ENCODE measurements around the gene MYH9.
A peak's percentile ranks its signal among the peaks of the same experiment; 100 is the strongest.
"Not testable (repeated sequence)": the region's sequence is repeated elsewhere in the genome, so short reads cannot be mapped to it uniquely, and the experiment has no call there.

Gene MYH9

GRCh38 chr22:36261675-36262074, 126.1 kb downstream of the MYH9 start:
- H3K4me3 ChIP-seq (ENCODE audit: low read depth, low read length); H3K9me3 ChIP-seq (ENCODE audit: control insufficient read depth, insufficient read depth, low read depth, low read length); H3K27ac ChIP-seq (ENCODE audit: extremely low read depth, low read depth, low read length); H3K36me3 ChIP-seq (ENCODE audit: control insufficient read depth in 2 of 2, insufficient read depth in 1 of 2, low read length in 2 of 2); POLR2A ChIA-PET; H3K4me1 ChIP-seq (ENCODE audit: control insufficient read depth, insufficient read depth, low read length): not testable (repeated sequence)
- CTCF ChIA-PET, result interaction anchor here (0.6 to 1.2 kb wide), 6 partner anchors 9 to 197 kb away, joined by 3 to 5 read pairs (median 3); partner anchors contain the start of gene APOL1
- TF ChIP-seq, protein P1, sequence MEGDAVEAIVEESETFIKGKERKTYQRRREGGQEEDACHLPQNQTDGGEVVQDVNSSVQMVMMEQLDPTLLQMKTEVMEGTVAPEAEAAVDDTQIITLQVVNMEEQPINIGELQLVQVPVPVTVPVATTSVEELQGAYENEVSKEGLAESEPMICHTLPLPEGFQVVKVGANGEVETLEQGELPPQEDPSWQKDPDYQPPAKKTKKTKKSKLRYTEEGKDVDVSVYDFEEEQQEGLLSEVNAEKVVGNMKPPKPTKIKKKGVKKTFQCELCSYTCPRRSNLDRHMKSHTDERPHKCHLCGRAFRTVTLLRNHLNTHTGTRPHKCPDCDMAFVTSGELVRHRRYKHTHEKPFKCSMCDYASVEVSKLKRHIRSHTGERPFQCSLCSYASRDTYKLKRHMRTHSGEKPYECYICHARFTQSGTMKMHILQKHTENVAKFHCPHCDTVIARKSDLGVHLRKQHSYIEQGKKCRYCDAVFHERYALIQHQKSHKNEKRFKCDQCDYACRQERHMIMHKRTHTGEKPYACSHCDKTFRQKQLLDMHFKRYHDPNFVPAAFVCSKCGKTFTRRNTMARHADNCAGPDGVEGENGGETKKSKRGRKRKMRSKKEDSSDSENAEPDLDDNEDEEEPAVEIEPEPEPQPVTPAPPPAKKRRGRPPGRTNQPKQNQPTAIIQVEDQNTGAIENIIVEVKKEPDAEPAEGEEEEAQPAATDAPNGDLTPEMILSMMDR (tag by site-specific recombination; IDR thresholded peaks at IDR 0.05), result 0 out of 2 replicates have a peak, but pooled peaks have one; percentile 20

- TF ChIP-seq ZNF404 (tag by site-specific recombination; IDR thresholded peaks at IDR 0.05) (no peak), ZNF248 (tag by site-specific recombination; IDR thresholded peaks at IDR 0.05) (no peak), ZNF626 (tag by site-specific recombination; IDR thresholded peaks at IDR 0.05) (no peak), ZNF548 (tag by site-specific recombination; IDR thresholded peaks at IDR 0.05) (no peak), ZNF366 (tag by site-specific recombination; conservative IDR thresholded peaks at IDR 0.05) (no peak), ZNF585B (tag by site-specific recombination; IDR thresholded peaks at IDR 0.05) (no peak), OVOL3 (tag by site-specific recombination; IDR thresholded peaks at IDR 0.05) (no peak), RBAK (tag by site-specific recombination; IDR thresholded peaks at IDR 0.05) (no peak), GFI1B (tag by site-specific recombination; IDR thresholded peaks at IDR 0.05) (no peak), ZNF560 (tag by site-specific recombination; IDR thresholded peaks at IDR 0.05; ENCODE audit: borderline replicate concordance) (no peak), ZBTB21 (tag by site-specific recombination; IDR thresholded peaks at IDR 0.05) (no peak), ZNF843 (tag by site-specific recombination; IDR thresholded peaks at IDR 0.05) (no peak), ZNF830 (tag by site-specific recombination; IDR thresholded peaks at IDR 0.05; ENCODE audit: low read depth) (no peak), ZNF510 (tag by site-specific recombination; IDR thresholded peaks at IDR 0.05; ENCODE audit: insufficient replicate concordance) (no peak), ZIC2 (tag by site-specific recombination; IDR thresholded peaks at IDR 0.05) (no peak), ZNF202 (tag by site-specific recombination; IDR thresholded peaks at IDR 0.05; ENCODE audit: borderline replicate concordance) (no peak), SP3 (tag by site-specific recombination; IDR thresholded peaks at IDR 0.05) (no peak), ZNF621 (tag by site-specific recombination; IDR thresholded peaks at IDR 0.05) (no peak), MEIS1 (CRISPR knock-in tag; IDR thresholded peaks at IDR 0.05; ENCODE audit: borderline replicate concordance) (no peak), ZNF530 (tag by site-specific recombination; IDR thresholded peaks at IDR 0.05; ENCODE audit: low read depth) (no peak)
- Histone ChIP-seq H3K4me1 (ENCODE audit: control insufficient read depth, insufficient read depth, low read length) (no peaks in the 10 kb centered on the region), H3K9me3 (ENCODE audit: control insufficient read depth, insufficient read depth, low read depth, low read length) (no peaks in the 10 kb centered on the region), H3K36me3 (ENCODE audit: control insufficient read depth in 2 of 2, insufficient read depth in 1 of 2, low read length in 2 of 2) (no peaks in the 10 kb centered on the region), H3K27ac (ENCODE audit: extremely low read depth, low read depth, low read length) (no peak overlapping the region), H3K4me3 (ENCODE audit: low read depth, low read length) (no peak overlapping the region)
- ChIA-PET CTCF (interaction anchor here (0.6 to 1.4 kb wide), 7 partner anchors 10 to 424 kb away, joined by 3 to 5 read pairs (median 3); no protein-coding TSS in a partner anchor), POLR2A (no interaction called here)
Observed at GRCh38 chr22:36259615-36260300, 128.0 kb downstream of the MYH9 start.

Data from HEK293 (cell line).